Measurements from ENCODE around the gene TMEM117.

TMEM117 gene

DNA sequence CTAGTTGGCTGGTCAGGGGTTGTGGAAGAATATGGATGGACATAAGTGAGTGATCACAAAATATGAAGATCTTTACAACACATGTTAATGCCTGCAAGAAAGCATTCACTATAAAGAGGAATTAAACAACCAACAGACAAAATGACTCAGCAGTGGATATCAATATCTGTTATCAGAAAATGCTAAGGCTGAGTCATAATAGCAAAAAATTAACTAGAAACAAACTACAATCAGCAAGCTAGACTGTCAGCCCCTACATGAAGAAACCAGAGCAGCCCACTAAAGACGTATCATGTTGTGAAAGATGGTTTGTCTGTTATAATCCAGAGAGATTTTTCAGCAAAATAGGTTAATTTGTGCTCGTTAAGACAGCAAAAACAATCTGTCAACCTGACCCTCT lies 567.3 kb downstream of the TMEM117 start:
- H3K4me1 ChIP-seq (ENCODE audit: control insufficient read depth, insufficient read depth, low read length), result peaks cover 30% of the 10 kb centered on the region
- H3K9me3 ChIP-seq (ENCODE audit: control insufficient read depth, insufficient read depth, low read length), result no peaks in the 10 kb centered on the region
- H3K27me3 ChIP-seq (ENCODE audit: control insufficient read depth, insufficient read depth, low read length), result no peaks in the 10 kb centered on the region
- H3K36me3 ChIP-seq (ENCODE audit: control insufficient read depth, insufficient read depth, low read length), result no peaks in the 10 kb centered on the region
- no peak overlapping the region for H3K4me3 ChIP-seq (ENCODE audit: low read depth, low read length)
- H3K27ac ChIP-seq (ENCODE audit: low read depth, low read length), result no peak overlapping the region
- no peak overlapping the region for H3K9ac ChIP-seq (ENCODE audit: low read depth, low read length)

DNA sequence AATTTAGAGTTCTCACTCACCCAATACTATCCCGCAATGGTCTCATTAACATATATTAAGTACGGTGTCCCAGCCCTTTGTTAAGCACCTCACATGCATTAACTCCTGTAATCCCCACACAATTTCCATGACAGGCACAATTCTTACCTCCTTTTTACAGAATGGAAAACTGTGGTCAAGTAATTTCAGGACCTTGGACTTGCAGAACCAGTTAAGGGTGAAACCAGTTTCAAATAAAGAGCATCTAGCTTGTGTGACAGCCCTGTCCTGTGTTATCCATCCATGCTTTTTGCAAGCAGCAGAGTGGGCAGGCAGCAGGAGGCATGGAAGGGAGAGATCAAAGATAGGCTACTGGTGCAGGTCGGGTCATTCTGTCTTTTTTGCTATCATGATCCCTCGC lies 569.4 kb downstream of the TMEM117 start:
- 0 out of 2 replicates have a peak overlapping the region, but pooled peaks have one; percentile 26 for H3K4me3 ChIP-seq (ENCODE audit: low read depth, low read length)

GRCh38 chr12:44422559-44422958 lies 586.7 kb downstream of the TMEM117 start:
- no peaks in the 10 kb centered on the region for H3K36me3 ChIP-seq (ENCODE audit: control insufficient read depth, insufficient read depth, low read length)
- H3K4me3 ChIP-seq (ENCODE audit: low read depth, low read length), result no peak overlapping the region
- H3K4me1 ChIP-seq (ENCODE audit: control insufficient read depth, insufficient read depth, low read length), result 0 out of 2 replicates have a peak, but pooled peaks cover 5% of the 10 kb centered on the region
- no peaks in the 10 kb centered on the region for H3K9me3 ChIP-seq (ENCODE audit: control insufficient read depth, insufficient read depth, low read length)
- H3K27me3 ChIP-seq (ENCODE audit: control insufficient read depth, insufficient read depth, low read length), result no peaks in the 10 kb centered on the region
- H3K27ac ChIP-seq (ENCODE audit: low read depth, low read length), result no peak overlapping the region
- H3K9ac ChIP-seq (ENCODE audit: low read depth, low read length), result no peak overlapping the region

More for the DNA sequence above, 569.4 kb downstream of the TMEM117 start:
- Histone ChIP-seq H3K27me3 (ENCODE audit: control insufficient read depth, insufficient read depth, low read length) (no peaks in the 10 kb centered on the region), H3K9ac (ENCODE audit: low read depth, low read length) (no peak overlapping the region), H3K36me3 (ENCODE audit: control insufficient read depth, insufficient read depth, low read length) (no peaks in the 10 kb centered on the region), H3K4me1 (ENCODE audit: control insufficient read depth, insufficient read depth, low read length) (peaks cover 30% of the 10 kb centered on the region), H3K9me3 (ENCODE audit: control insufficient read depth, insufficient read depth, low read length) (no peaks in the 10 kb centered on the region), H3K27ac (ENCODE audit: low read depth, low read length) (peak overlapping the region; percentile 65)

DNA sequence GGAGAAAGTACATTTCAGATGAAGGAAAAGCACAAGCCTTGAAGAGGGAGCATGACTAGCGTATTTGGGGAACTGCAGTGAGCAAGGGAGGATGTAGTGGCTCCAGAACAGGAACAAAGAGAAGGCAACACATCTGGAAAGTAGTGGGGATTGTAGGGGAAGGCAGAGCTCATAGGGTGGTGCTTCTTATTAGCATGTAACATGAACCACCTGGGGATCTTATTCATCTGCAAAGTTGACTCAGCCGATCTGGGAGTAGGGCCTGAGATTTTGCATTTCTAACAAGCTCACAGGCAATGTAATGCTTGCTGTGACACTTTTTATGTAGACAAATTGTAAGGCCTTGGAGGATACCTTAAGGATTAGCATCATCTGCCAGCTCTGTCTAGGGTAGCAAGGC lies 592.9 kb downstream of the TMEM117 start:
- H3K4me3 ChIP-seq (ENCODE audit: low read depth, low read length), result peak overlapping the region; percentile 2; the same call in 1 of the 2 replicates
- H3K36me3 ChIP-seq (ENCODE audit: control insufficient read depth, insufficient read depth, low read length), result no peaks in the 10 kb centered on the region
- H3K4me1 ChIP-seq (ENCODE audit: control insufficient read depth, insufficient read depth, low read length), result peaks cover 22% of the 10 kb centered on the region
- H3K9me3 ChIP-seq (ENCODE audit: control insufficient read depth, insufficient read depth, low read length), result no peaks in the 10 kb centered on the region
- H3K27ac ChIP-seq (ENCODE audit: low read depth, low read length), result peak overlapping the region; percentile 73
- H3K27me3 ChIP-seq (ENCODE audit: control insufficient read depth, insufficient read depth, low read length), result no peaks in the 10 kb centered on the region
- peak overlapping the region; percentile 16; the same call in 1 of the 2 replicates for H3K9ac ChIP-seq (ENCODE audit: low read depth, low read length)

GRCh38 chr12:44431647-44432343 lies 595.9 kb downstream of the TMEM117 start:
- H3K4me3 ChIP-seq (ENCODE audit: low read depth, low read length), result no peak overlapping the region
- no peak overlapping the region for H3K9ac ChIP-seq (ENCODE audit: low read depth, low read length)
- H3K36me3 ChIP-seq (ENCODE audit: control insufficient read depth, insufficient read depth, low read length), result no peaks in the 10 kb centered on the region
- H3K27me3 ChIP-seq (ENCODE audit: control insufficient read depth, insufficient read depth, low read length), result no peaks in the 10 kb centered on the region
- peaks cover 22% of the 10 kb centered on the region for H3K4me1 ChIP-seq (ENCODE audit: control insufficient read depth, insufficient read depth, low read length)
- no peaks in the 10 kb centered on the region for H3K9me3 ChIP-seq (ENCODE audit: control insufficient read depth, insufficient read depth, low read length)
- no peak overlapping the region for H3K27ac ChIP-seq (ENCODE audit: low read depth, low read length)

- Histone ChIP-seq H3K9ac (ENCODE audit: low read depth, low read length) (no peak overlapping the region), H3K4me3 (ENCODE audit: low read depth, low read length) (no peak overlapping the region), H3K27ac (ENCODE audit: low read depth, low read length) (no peak overlapping the region), H3K36me3 (ENCODE audit: control insufficient read depth, insufficient read depth, low read length) (no peaks in the 10 kb centered on the region), H3K4me1 (ENCODE audit: control insufficient read depth, insufficient read depth, low read length) (peaks cover 14% of the 10 kb centered on the region), H3K9me3 (ENCODE audit: control insufficient read depth, insufficient read depth, low read length) (no peaks in the 10 kb centered on the region), H3K27me3 (ENCODE audit: control insufficient read depth, insufficient read depth, low read length) (no peaks in the 10 kb centered on the region)
These were observed 597.8 kb downstream of the TMEM117 start for GRCh38 chr12:44433659-44434058.

DNA sequence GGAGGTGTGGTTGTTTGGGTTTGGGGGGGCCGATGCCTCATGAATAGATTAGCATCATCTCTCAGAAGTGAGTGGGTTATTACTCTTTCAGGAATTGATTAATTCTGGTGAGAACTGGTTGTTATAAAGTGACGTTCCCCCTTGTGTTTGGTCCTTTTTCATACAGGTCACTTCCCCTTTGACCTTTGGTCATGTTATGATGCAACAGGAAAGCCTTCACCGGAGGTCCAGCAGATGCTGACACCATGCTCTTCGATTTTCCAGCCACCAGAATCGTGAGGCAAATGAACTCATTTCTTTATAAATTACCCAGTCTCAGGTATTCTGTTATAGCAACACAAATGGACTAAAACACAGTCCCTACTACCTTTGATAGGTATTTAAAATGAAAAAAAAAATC lies 600.9 kb downstream of the TMEM117 start:
- Histone ChIP-seq H3K4me1 (ENCODE audit: control insufficient read depth, insufficient read depth, low read length) (no peaks in the 10 kb centered on the region), H3K27me3 (ENCODE audit: control insufficient read depth, insufficient read depth, low read length) (no peaks in the 10 kb centered on the region), H3K9ac (ENCODE audit: low read depth, low read length) (no peak overlapping the region), H3K9me3 (ENCODE audit: control insufficient read depth, insufficient read depth, low read length) (no peaks in the 10 kb centered on the region), H3K4me3 (ENCODE audit: low read depth, low read length) (no peak overlapping the region), H3K36me3 (ENCODE audit: control insufficient read depth, insufficient read depth, low read length) (no peaks in the 10 kb centered on the region), H3K27ac (ENCODE audit: low read depth, low read length) (no peak overlapping the region)

Data from HUES48 (cell line).